AG09309 (cell line): ENCODE results near the gene LRRN4CL.
A peak's percentile ranks its signal among the peaks of the same experiment; 100 is the strongest.

Experiments used
- DNase-seq: peaks from one replicate; pipeline ENCODE4 v3.0.0-alpha.2; 2010; ENCODE audit warnings: low read depth
- H3K4me3 ChIP-seq: 2 replicates; pipeline ENCODE4 v1.5.1; 2011; ENCODE audit warnings: mild to moderate bottlenecking, low read depth, low read length, moderate library complexity; ENCODE audit not compliant: control insufficient read depth
- TF ChIP-seq, protein P1 (sequence below): IDR thresholded peaks from 2 replicates; pipeline ENCODE4 v1.5.1; 2011; ENCODE audit warnings: mild to moderate bottlenecking, low read depth, low read length, inconsistent platforms; ENCODE audit not compliant: insufficient read depth, control insufficient read depth; ENCODE audit errors: missing control alignments

LRRN4CL gene

DNA sequence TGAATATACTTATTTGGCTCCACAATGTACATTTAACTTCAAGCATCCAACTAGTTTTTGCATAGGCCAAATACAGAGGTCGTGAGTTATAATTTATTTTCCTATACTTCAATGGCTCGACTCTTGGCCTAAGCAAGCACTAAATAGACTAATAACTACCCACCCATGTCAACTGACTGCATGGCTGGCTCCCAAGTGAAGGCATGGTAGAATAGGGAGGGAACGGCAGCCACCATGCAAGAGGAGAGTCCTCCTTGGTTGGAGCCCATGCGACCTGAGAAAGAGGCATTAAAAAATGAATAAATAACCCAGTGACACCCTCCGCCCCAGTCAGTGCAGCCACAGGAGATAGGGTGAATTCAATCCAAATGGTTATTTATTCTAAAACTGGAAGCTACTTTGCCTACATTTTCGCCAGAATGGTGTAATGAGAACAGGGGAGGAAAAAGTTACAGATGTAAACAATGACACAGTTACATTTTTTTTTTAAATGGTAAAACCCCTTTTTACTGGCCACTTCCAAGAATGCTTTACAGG is 23.0 kb upstream of the LRRN4CL start:
- TF ChIP-seq, protein P1, sequence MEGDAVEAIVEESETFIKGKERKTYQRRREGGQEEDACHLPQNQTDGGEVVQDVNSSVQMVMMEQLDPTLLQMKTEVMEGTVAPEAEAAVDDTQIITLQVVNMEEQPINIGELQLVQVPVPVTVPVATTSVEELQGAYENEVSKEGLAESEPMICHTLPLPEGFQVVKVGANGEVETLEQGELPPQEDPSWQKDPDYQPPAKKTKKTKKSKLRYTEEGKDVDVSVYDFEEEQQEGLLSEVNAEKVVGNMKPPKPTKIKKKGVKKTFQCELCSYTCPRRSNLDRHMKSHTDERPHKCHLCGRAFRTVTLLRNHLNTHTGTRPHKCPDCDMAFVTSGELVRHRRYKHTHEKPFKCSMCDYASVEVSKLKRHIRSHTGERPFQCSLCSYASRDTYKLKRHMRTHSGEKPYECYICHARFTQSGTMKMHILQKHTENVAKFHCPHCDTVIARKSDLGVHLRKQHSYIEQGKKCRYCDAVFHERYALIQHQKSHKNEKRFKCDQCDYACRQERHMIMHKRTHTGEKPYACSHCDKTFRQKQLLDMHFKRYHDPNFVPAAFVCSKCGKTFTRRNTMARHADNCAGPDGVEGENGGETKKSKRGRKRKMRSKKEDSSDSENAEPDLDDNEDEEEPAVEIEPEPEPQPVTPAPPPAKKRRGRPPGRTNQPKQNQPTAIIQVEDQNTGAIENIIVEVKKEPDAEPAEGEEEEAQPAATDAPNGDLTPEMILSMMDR, result no peak
- no peak for DNase-seq
- H3K4me3 ChIP-seq, result no peak overlapping the region

DNA sequence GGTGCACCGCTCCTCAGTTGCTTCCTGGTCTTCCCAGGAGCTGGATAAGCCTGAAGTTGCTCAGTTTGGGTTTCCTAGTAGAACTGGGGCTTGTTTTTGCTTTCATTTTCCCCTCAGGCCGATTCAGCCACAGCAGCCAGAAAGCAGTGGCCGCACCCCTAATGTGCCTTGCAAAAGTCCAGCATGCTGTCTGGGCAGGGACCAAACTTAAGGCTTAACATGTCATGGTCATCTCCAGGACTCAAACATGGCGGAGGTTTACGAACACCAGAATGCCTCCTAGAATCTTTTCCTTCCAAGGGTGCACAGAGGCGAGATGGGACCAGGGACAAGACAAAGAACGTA is 20.6 kb upstream of the LRRN4CL start:
- H3K4me3 ChIP-seq, result peak overlapping the region; percentile 44
- DNase-seq, result no peak
- TF ChIP-seq, protein P1, result no peak

DNA sequence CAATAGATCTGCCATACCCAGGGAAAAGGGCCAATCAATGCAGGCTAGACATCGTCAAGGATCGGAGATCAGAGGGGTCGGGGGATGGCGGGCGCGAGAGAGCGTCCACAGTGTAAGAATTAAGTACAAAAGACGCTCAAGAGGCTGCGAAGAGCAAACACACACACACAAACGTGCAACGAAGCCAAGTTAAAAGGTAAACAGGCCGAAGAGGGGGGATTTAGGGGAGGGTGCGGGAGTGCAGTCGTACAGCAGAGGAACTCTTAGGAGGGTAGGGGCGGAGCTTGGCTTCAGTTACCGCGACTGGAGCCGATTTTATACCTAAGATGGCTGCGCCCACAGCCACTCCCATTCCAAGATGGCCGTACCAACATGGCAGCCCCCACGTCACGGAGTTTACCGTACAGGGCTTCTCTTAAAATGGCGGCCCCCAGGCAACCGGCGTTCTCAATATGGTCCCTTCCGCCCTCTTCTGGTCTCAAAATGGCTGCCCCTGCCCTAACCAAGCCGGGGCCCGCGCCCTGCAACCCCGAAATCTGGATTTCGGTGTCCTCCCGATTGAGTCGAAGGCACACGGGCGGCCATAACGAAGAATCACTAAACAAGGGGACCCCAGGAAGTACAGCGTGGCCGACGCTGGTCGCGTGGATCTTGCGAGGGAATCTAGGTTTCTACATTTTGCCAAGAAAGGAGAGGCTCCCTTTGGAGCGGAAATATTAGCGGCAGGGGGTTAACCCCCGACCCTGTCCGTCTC is 20.1 kb upstream of the LRRN4CL start:
- peak; percentile 86 for DNase-seq
- TF ChIP-seq, protein P1, result no peak
- peak overlapping the region; percentile 44 for H3K4me3 ChIP-seq

DNA sequence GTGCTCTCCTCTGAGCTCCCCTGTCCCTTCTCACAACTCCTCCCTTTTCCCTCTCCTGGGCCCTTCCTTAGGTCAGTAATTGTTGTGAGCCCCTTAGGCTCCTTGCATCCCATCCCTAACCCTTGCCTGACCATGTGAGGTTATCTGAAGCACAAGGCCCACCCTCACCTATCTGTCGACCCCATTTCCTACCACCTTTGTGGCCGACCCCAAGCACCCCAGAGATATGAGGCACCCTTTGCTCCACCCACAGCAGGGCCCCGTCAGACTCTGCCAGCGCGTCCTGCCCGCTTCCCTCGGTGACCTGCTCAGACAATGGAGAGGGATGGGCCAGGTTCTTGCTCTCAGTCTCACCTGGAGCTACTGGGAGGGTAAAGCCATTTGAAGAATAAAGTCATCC is 19.5 kb upstream of the LRRN4CL start:
- peak overlapping the region; percentile 44 for H3K4me3 ChIP-seq
- no peak for DNase-seq
- TF ChIP-seq, protein P1, result no peak

DNA sequence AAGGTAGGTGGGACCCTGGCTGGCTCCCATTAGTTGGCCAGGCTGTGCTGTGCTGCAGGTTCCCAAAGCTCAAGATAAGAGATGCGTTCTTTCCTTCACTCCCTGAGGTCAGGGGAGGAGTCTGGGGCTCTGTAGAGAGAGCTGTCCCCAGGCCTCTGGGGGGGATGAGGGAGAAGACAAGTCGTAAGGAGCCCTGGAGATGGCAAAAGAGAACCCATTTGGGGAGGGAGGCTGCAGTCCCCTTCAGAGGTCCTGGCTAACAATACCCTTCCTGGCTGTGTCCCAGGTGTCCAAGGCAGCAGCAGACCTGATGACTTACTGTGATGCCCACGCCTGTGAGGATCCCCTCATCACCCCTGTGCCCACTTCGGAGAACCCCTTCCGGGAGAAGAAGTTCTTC is 19.1 kb upstream of the LRRN4CL start:
- no peak overlapping the region for H3K4me3 ChIP-seq
- no peak for DNase-seq
- TF ChIP-seq, protein P1, result no peak

DNA sequence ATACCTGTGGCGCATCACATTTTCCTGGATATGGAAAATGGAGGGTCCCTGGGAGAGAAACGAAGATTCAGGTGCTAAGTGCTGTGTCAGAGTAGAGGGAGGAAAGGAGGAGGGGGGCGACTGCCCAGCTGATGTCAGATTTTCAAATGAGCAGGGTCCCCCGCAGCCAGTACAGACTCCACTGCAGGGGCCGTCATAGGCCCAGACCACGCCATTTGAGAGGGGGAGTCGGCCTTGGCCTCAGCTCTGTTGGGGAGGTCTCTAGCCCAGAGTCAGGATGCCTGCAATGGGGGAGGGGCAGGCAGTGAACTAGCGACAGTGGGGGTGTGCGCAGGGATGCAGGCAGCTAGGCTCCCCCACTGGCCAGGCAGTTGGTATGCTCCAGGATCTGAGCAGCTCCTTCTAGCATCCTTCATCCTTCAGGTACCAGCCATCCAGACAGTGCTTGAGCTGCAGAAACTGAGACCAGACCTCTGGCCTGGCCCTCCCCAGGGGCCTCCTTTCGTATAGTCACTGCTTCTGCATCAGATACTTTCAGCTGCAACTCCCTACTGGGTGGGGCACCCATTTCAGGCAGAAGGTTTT is 18.0 kb upstream of the LRRN4CL start, which contains the start of the genes BSCL2 and GNG3:
TSS of gene BSCL2 (minus strand) at position 148 of the 585 bp plus-strand sequence. CDS start 229 bp downstream, outside the sequence.
TSS of gene GNG3 (plus strand) at position 400 of the 585 bp plus-strand sequence. CDS start 620 bp downstream, outside the sequence.
- peak within 1 kb of the TSS; percentile 6 for H3K4me3 ChIP-seq
- no peak for DNase-seq
- TF ChIP-seq, protein P1, result no peak
